HG02852 (cell line): Measurements from ENCODE around the gene TMA16.

Experiments
- ATAC-seq: cut with Tn5 transposase; IDR thresholded peaks from one replicate; pipeline ENCODE4 v1.9.1; 2021; ENCODE audit warnings: mild to moderate bottlenecking, moderate library complexity; ENCODE audit not compliant: unreplicated experiment

Gene TMA16

GRCh38 chr4:163558539-163559044, 64.1 kb downstream of the TMA16 start:
- ATAC-seq, result peak; percentile 64

- peak; percentile 48 for ATAC-seq
Observed at GRCh38 chr4:163562496-163562895, 68.0 kb downstream of the TMA16 start.

- ATAC-seq, result no peak
Observed at GRCh38 chr4:163563592-163563991, 69.1 kb downstream of the TMA16 start.

GRCh38 chr4:163564221-163564720, 69.8 kb downstream of the TMA16 start:
- ATAC-seq, result no peak

GRCh38 chr4:163565226-163566135, 71.0 kb downstream of the TMA16 start:
- ATAC-seq, result no peak

GRCh38 chr4:163566257-163566796, 71.8 kb downstream of the TMA16 start:
- ATAC-seq, result no peak

GRCh38 chr4:163568843-163569242, 74.4 kb downstream of the TMA16 start:
- ATAC-seq, result peak; percentile 98
